CMK (cell line): ENCODE data around the gene TBX21.

Experiments
- DNase-seq: peaks from one replicate; pipeline ENCODE4 v3.0.0-alpha.2; 2010; ENCODE audit warnings: low read depth

The TBX21 gene

DNA sequence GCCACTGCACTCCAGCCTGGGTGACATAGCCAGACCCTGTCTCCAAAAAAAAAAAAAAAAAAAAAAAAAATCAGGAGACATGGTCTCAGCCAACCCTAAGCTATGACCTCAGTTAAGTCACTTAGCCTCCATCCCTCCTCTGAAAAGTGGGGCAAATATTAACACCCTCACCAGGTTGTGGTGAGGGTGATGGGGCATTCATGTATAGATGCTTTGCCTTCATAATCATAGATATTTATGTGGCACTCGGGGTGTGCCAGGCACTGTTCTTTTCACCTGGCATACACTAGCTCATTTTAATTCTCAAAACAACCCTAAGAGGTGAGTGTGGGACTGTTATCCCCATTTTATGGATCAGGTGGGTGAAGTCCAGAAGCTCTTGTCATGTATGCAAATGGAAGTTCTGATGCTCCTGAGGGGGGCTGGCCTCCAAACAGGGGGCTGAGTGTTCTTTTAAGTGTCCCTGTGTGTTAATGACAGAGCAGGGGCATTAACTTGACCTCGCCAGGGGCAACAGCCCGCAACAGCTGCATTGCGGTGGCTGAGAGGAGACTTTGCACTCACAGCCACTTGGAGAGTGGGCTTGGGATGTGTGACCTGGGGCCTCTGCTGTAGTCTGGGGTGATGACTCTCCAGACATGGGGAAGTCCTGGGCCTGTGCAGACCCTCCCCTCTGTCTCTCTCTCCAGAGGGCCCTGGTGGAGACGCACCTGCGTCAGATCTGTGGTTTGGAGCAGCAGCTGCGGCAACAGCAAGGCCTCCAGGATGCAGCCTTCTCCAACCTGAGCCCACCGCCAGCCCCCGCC, 34.9 kb upstream of the TBX21 start:
- no peak for DNase-seq

DNA sequence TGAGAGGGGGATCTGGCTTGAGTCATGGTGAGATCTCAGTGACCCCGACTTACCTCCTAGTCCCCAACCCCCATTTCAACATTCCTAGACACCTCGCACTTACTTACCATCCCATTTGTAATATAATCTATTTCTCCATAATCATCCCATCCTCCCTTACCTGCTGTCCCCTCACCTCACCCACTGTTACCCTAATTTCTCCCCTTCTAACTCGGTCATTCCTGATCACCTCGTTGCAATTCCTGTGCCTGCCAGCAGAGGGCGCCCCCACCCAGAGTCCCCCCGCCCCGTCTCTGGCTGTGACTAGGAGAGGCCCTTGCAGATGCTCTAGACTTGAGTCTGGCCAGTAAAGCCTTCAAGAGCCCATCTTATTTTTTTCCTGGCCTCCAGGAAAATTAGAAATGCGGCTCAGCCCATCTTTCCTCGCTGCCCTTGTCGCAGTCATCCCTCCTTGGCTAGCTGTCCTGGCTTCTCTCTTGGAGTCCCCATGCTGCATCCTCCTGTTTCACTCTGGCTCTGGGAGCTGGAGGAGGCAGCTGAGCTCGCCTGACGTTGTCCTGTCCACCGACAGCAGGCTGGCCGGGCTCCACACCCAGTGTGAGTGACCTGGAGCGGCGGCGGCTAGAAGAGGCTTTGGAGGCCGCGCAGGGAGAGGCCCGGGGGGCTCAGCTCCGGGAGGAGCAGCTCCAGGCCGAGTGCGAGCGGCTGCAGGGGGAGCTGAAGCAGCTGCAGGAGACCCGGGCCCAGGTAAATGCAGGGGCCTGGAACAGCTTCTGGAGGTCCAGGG, 34.1 kb upstream of the TBX21 start:
- DNase-seq = no peak

DNA sequence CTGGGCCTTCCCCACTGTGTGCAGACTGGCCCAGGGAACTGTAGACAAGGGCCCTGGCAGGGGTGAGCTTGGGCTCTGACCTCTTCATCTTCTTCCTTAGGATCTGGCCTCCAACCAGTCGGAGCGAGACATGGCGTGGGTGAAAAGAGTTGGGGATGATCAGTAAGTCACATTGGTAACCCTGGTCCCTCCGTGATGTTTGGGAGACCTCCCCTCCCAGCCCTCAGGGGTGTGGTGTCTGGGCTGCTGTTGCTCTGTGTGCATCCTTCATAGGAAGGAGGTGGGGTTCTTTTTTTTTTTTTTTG, 33.5 kb upstream of the TBX21 start:
- no peak for DNase-seq

DNA sequence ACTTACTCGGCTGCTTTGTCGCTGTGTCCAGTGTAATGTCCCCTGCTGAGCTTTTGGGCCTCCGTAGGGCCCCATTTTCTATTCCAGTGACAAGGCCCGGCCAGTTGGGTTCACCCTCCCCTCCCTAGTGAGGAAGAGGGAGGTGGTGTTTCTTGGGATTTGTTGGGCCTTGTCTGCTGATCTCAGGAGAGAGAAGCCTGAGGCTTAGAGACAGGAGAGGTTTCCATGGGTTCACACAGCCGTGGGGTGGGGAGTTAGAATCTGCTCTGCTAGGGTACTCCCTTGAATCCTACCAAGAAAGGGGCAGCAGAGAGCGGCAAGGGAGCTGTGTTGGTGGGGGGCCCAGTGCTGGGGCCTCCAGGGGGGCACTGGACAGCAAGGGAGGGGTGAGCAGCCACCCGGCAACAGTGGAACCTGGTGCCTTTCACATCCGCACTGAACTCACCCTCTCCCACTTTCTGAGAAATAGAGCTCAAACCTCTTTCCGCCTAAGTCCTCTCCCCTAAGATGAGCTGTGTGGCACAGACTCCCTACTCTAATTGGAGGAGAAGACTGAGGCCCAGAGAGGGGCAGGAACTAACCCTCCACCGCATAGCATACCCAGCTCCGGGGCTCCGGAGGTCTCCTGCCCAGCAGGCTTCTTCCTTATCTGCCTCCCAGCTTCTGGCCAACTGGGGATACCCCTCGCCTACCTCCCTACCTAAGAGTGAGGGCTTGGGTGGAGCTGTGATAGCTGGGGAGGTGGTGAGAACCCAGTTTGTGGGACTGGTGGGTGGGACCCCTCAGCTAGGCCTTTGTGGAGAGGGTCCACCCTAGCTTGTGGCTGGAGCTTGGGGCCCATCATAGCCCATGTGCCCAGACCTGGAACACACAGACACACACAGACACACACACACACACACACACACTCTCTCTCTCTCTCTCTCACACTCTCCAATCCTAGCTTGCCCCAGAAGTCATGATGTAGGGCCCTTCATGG, 32.3 kb upstream of the TBX21 start:
- no peak for DNase-seq

DNA sequence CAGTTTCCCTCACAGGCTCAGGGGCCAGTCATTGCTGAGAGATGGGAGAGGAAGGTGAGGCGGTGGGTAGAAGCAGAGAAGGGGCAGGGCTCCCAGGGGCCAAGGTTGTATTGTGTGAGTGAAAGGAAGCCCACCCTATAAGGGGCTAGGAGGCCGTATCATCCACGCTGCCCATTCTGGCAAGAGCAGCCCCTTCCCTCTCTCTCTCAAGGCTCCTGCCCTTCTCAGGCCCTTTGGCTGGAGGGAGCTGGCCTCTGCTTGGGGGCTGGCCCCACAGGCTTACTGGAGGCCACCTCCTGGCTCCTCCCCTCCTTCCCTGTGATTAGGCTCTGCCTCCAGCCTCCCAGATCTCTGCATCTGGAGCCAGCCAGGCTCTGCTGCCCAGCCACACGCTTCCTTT, 31.4 kb upstream of the TBX21 start:
- no peak for DNase-seq

DNA sequence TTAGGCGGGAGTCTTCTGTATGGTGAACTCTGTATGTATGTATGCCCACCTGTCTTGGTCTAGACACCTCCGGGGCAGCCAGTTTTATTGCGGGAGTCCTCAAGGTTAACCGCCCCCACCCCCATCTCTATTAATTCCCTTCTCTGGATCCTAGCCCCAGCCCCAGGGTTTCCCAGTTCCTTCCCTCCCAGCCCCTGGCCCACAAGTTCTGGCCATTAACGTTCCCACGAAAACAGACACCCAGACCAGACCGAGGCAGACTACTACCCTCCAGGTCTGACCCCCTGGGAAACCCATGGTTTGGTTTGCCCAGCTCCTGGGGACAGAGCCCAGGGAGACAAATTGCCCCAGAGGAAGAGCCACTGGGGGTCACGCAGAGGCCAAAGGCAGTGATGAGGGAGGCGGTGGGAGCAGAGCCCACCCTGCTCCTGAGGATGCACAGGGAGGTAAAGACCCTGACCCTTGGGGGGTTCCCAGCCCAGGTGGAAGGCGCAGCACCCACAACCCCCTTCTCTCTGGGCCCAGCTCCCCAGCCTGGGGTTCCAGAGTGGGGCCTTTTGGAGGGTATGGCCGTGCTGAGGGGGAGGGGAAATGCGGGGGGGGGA, 30.5 kb upstream of the TBX21 start:
- DNase-seq = no peak

DNA sequence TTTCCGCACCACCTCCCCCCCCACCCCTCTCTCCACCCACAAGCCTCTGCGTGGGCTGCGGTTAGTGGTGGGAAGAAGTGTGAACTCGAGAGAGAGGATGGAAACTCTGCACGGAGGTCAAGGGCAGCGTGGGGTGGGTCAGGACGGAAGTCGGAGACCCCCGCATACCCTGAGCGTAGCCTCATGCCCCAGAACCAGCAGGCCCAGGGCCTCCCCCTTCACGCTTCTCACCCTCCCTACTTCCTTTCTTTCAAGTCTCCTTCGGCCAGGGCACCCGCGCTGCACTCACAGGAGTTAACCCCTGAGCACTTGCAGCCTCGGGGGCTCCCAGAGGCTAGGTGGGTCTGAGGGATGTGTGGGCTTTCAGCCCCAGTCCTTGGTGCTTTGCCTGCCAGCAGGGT, 29.8 kb upstream of the TBX21 start:
- no peak for DNase-seq

DNA sequence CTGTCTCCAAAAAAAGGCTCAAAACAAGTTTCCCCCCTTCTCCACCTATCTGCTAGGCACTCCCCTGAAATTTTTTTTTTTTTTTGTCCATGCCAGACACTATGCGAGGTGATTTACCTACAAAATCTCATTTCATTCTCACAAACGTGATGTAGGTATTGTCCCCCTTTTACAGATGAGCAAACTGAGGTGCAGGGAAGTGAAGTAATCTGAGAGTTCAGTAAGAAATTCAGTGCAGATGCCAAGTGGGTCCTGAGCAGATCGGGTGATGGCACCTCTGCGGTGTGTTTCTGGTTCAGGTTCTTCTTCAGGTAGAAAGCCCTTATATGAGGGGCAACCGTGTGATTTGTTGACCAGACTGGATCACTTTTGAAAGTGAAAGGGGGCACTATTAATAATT, 29.4 kb upstream of the TBX21 start:
- no peak for DNase-seq

DNA sequence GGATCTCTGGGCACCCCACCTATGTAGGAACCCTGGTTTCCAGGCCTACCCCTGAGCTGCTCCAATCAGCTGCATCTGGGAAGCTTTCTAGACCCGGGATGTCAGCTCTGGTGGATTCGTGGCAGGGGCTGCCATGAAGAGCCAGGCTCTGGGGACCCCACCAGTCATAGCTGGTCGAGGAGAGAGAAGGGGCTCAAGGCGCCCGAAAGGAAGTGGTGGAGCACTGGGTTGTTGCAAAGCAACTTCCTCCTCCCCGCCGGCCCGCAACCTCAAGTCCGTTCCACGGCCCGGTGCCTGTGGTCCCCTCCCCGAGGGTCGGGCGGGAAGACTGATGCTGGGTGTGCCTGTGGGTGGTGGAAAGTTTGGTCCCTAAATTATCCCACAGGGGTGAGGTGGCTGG, 28.9 kb upstream of the TBX21 start:
- DNase-seq = no peak

DNA sequence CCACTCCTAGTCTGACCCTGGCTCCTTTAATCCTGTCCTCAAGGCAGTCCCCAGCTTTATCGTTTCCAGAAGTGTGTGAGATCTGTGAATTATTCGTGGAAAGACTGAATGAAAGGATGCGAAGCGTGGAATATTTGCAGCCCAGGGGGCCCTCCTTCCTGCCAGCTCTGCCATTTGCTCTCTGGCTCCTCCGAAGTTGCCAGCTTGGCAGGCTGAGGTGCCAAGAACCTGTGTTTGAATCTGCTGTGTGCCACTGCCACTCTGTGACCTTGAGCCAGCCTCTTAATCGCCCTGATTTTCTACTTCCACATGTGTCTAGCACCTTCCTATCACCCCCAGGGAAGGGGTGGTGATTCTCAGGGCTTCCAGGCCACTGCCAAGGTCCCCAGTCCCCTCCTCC, 28.3 kb upstream of the TBX21 start:
- no peak for DNase-seq

DNA sequence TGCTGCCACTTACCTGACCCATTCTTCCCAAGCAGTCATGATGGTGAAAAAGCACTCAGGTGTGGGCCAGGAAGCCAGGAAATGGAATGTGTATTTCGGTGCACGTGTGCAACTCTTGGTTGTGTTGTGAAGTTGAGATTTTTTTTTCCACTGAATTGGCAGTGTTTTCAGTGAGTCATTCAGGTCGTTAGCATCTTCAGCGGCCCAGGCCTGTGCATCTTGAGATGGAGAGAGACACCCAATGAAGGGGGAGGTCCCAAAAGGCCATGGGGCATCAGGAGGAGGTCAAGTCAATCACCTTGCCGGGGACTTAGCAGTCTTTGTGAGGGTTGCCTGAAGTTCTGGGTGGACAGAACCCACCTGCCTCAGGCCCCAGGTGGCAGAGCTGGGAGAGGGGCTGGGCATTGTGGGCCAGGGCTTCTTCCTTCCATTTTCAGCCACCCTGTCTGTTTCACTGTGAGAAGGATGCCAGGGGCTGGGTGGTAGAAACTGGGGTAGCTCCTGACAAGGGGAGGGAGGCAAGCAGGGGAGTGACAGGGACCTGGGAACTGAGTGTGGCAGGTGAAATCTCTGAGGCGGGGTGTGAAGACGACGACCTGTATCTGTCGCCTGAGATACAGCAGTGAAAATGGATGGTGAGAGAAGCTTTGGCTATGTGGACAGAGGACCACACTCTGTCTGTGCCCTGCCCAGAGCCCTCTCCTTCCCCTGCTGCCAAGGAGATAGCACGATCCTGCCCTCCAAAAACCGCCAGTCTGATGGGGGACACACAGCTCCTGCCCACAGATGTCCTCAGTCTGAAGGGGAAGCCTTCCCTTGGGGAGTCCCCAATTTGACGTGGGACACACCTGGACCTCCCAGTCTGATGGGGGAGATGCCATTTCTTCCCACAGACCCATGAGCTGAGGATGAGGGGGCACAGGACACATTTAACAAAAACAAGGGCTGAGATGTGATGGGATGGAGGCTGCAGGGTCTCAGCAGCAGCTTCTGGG, 27.2 kb upstream of the TBX21 start:
- DNase-seq = no peak

DNA sequence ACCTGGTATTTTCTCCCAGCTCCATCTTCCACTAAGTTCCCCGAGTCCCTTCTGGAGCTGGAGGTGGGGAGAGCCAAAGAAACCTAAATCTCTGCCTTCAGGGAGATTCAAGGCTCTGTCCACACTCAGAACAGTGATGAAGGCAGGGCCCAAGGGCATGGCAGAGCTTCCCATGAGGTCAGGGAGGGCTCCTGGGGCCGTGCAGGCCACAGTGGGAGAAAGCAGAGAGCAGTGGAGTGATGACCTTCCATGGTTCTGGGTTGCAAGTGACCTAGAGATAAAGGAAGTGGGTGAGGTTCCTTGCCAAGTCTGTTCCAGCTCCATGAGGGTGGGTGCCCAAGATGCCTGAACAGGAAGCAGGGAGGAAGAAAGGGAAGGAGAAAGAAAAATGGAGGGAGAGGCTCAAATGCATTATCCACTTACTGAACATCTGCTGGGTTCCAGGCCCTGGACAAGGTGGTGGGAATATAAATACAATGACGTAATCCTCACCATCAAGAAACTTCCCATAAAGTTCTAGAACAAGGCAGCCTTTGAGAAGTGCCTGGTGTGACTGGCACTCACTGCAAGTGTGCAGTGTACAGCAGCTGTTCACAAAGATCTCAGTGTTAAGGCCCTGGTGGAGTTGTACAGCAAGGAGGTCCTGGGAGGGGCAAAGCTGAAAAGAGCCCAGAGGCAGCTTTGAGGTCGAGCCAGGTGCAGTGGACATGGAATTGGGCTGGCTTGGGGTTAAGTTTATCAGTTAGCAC, 25.8 kb upstream of the TBX21 start:
- DNase-seq = peak; percentile 50

DNA sequence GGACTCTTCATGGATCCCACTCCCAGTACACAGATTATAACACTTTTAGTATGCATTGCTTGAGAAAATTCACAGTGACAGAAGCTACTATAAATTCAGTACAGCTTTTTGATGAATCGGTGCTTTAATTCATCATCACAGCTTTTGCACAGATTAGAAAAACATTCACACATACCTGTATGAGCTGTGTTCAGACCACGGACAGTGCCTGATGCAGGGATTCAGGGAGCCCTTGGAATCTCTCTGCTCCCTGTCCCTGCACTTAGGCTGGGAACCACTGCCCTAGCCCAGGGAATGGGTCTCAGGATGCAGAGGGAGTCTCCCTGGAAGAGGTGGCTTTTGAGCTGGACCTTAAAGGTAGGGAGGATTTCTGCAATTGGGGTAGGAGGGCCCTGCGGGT, 25.2 kb upstream of the TBX21 start:
- DNase-seq = no peak

DNA sequence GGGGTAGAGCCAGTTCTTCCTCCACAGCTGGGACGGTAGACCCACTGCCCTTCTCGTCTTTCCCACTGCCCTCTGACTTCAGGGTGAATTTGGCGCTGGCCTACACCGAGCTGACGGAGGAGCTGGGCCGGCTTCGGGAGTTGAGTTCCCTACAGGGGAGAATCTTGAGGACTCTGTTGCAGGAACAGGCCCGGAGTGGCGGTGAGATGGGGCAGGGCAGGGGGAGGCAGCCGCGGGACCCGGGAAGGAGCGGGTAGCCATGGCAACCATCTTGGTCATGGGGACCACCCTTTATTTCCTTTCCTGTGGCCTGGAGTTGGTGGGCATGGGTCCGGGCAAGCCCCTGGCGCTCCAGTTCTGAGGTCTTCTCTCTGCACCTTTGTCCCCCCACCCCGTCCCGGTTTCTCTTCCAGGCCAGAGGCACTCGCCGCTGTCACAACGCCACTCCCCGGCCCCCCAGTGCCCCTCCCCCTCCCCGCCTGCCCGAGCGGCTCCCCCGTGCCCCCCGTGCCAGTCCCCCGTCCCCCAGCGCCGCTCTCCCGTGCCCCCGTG, 24.6 kb upstream of the TBX21 start:
- no peak for DNase-seq

DNA sequence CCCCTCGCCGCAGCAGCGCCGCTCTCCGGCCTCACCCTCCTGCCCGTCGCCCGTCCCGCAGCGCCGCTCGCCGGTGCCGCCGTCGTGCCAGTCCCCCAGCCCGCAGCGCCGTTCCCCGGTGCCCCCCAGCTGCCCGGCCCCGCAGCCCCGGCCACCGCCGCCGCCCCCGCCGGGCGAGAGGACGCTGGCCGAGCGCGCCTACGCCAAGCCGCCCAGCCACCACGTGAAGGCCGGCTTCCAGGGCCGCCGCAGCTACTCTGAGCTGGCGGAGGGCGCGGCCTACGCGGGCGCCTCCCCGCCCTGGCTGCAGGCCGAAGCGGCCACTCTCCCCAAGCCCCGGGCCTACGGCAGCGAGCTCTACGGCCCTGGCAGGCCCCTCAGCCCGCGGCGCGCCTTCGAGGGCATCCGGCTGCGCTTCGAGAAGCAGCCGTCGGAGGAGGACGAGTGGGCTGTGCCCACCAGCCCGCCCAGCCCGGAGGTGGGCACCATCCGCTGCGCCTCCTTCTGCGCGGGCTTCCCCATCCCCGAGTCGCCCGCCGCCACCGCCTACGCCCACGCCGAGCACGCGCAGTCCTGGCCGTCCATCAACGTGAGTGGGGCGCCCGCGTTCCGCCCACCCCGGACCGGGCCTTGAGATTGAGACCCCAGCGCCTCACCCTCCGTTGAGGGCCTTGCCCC, 24.0 kb upstream of the TBX21 start:
- no peak for DNase-seq

DNA sequence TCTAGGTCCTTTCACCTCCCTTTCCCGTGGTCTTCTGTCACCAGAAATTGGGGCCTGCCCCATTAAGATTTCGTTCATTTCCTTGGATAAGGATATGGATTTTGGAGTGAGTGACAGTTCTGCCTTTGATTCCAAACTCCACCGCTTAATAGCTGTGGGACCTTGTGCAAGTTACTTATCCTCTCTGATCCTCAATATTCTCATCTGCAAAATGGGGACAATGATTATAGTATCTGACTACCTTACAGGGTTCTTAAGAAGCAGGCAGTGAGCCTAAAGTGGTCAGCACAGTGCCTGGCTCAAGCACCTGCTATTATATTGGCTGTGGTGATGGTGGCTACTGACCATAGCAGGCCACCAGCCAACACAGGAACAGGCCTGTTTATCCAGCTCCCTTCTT, 23.4 kb upstream of the TBX21 start:
- DNase-seq = no peak

DNA sequence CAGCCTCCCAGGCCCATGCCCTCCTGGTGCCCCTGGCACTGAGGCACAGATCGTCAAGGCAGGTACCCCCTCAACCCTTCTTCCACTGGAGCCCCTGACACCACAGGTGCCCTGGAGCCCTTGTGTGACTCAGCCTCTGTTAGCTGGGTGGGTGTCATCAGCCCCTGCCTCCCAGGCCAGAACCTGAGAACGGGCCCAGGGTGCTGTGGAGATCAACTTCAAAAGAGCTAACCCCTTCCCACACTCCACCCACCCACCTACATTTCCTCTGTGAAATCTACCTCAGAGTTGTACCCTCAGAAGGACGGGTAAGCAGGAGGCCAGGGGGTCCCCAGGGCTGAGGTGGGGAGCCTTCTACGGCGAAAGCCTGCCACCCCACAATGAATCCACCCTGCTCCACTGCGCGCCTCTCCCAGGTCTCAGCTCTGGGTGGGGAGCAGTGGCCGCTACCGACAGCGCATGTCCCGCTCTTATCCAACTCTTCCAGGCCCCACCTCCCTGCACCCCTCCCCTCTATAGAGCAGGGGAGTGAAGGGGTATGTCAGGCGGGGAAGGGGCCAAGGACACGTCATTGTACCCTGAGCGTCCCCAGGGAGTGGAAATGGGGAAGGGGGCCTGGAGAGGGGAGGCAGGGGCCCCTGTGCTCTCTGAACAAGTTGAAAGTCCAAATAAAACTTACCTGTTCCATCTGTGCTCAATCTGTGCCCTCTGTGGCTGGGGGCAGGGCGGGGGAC, 21.5 kb upstream of the TBX21 start:
- DNase-seq = no peak

DNA sequence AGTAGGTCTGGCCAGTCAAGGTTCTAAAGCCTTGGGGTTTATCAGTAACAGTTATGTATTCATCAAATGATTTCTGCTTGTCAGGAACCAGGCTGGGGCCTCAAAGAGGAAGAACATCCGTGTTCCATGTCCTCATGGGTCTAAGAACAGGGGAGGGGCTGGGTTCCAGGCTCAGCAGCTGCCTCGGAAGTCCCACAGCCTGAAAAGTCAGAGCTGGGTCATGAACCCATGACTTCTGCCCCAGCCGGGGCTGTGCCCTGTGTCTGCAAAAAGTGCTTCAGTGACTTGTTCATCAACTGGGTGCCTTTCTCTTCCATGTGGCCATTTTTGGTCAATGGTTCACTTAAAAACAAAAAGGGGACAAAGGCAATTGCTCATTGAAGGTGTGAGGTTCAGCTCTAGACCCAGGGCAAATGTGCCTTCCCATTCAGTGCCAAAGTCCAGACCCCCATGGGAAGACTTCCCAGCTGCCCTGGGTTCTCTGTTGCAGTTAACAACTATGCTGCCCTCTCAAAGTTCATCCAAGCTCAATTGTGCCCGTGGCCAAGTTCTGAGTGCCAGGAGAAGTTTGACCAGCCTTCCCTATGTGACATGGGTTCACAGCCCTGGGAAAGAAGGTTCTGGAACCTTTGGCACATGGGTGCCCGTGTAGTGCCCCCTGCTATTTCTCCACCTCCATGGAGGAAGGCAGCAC, 20.6 kb upstream of the TBX21 start:
- no peak for DNase-seq
